Measurements from ENCODE around the gene TECPR2. TPM values are rescaled to one million over a fixed set of nuclear protein-coding genes. Genes with fewer than 3 reads are reported as not detected.

Gene TECPR2
- total RNA-seq, 1 donor from 2014 or later: 26.9 TPM

GRCh38 chr14:102373110-102373509 is 10.4 kb downstream of the TECPR2 start:
- Mint-ChIP-seq H3K4me1 (ENCODE audit: unreplicated experiment) (peaks cover 8% of the 10 kb centered on the region), H3K9me3 (ENCODE audit: unreplicated experiment) (no peaks in the 10 kb centered on the region), H3K4me3 (ENCODE audit: unreplicated experiment) (no peak overlapping the region), H3K27me3 (ENCODE audit: unreplicated experiment) (no peaks in the 10 kb centered on the region), H3K36me3 (ENCODE audit: unreplicated experiment) (peaks cover 5% of the 10 kb centered on the region), H3K27ac (ENCODE audit: unreplicated experiment) (no peak overlapping the region)
- TF ChIP-seq CTCF (IDR thresholded peaks at IDR 0.05): no peak
- DNase-seq (ENCODE audit: extremely low spot score, unreplicated experiment): no peak

- Mint-ChIP-seq H3K9me3 (ENCODE audit: unreplicated experiment) (no peaks in the 10 kb centered on the region), H3K36me3 (ENCODE audit: unreplicated experiment) (peaks cover 10% of the 10 kb centered on the region), H3K27me3 (ENCODE audit: unreplicated experiment) (no peaks in the 10 kb centered on the region), H3K27ac (ENCODE audit: unreplicated experiment) (no peak overlapping the region), H3K4me3 (ENCODE audit: unreplicated experiment) (no peak overlapping the region), H3K4me1 (ENCODE audit: unreplicated experiment) (peaks cover 8% of the 10 kb centered on the region)
- TF ChIP-seq CTCF (IDR thresholded peaks at IDR 0.05): no peak
- DNase-seq (ENCODE audit: extremely low spot score, unreplicated experiment): no peak
Measured at GRCh38 chr14:102374264-102374663, 11.5 kb downstream of the TECPR2 start.

GRCh38 chr14:102375119-102375518 is 12.4 kb downstream of the TECPR2 start:
- Mint-ChIP-seq H3K36me3 (ENCODE audit: unreplicated experiment) (peaks cover 13% of the 10 kb centered on the region), H3K27ac (ENCODE audit: unreplicated experiment) (no peak overlapping the region)

GRCh38 chr14:102377696-102378095 is 15.0 kb downstream of the TECPR2 start:
- no peaks in the 10 kb centered on the region for H3K9me3 Mint-ChIP-seq (ENCODE audit: unreplicated experiment)
- no peaks in the 10 kb centered on the region for H3K27me3 Mint-ChIP-seq (ENCODE audit: unreplicated experiment)
- H3K4me1 Mint-ChIP-seq (ENCODE audit: unreplicated experiment): peaks cover 2% of the 10 kb centered on the region
- peaks cover 16% of the 10 kb centered on the region for H3K36me3 Mint-ChIP-seq (ENCODE audit: unreplicated experiment)
- TF ChIP-seq CTCF (IDR thresholded peaks at IDR 0.05): no peak
- H3K4me3 Mint-ChIP-seq (ENCODE audit: unreplicated experiment): no peak overlapping the region
- no peak for DNase-seq (ENCODE audit: extremely low spot score, unreplicated experiment)
- H3K27ac Mint-ChIP-seq (ENCODE audit: unreplicated experiment): no peak overlapping the region

More at GRCh38 chr14:102375119-102375518, 12.4 kb downstream of the TECPR2 start:
- TF ChIP-seq CTCF (IDR thresholded peaks at IDR 0.05): no peak
- Mint-ChIP-seq H3K27me3 (ENCODE audit: unreplicated experiment) (no peaks in the 10 kb centered on the region), H3K4me3 (ENCODE audit: unreplicated experiment) (no peak overlapping the region), H3K4me1 (ENCODE audit: unreplicated experiment) (peaks cover 8% of the 10 kb centered on the region), H3K9me3 (ENCODE audit: unreplicated experiment) (no peaks in the 10 kb centered on the region)
- no peak for DNase-seq (ENCODE audit: extremely low spot score, unreplicated experiment)

- Mint-ChIP-seq H3K27me3 (ENCODE audit: unreplicated experiment) (no peaks in the 10 kb centered on the region), H3K9me3 (ENCODE audit: unreplicated experiment) (no peaks in the 10 kb centered on the region), H3K4me1 (ENCODE audit: unreplicated experiment) (peaks cover 2% of the 10 kb centered on the region), H3K27ac (ENCODE audit: unreplicated experiment) (no peak overlapping the region), H3K36me3 (ENCODE audit: unreplicated experiment) (peaks cover 18% of the 10 kb centered on the region), H3K4me3 (ENCODE audit: unreplicated experiment) (no peak overlapping the region)
- TF ChIP-seq CTCF (IDR thresholded peaks at IDR 0.05): no peak
- DNase-seq (ENCODE audit: extremely low spot score, unreplicated experiment): no peak
Measured at GRCh38 chr14:102378830-102379229, 16.1 kb downstream of the TECPR2 start.

Measured in osteocyte (in vitro differentiated cells).